NCI-H1930 (cell line): ENCODE results near the gene LCORL.
"Not testable (repeated sequence)": the region's sequence is repeated elsewhere in the genome, so short reads cannot be mapped to it uniquely, and the experiment has no call there.

Experiments
- DNase-seq, 2 experiments: peaks; one replicate each; lab custom pipeline; 2025; lab: John Stamatoyannopoulos, UW

LCORL gene

GRCh38 chr4:17932041-17932440 is 89.5 kb downstream of the LCORL start:
- DNase-seq, result no peak

GRCh38 chr4:17930256-17930655 is 91.3 kb downstream of the LCORL start:
- DNase-seq, result no peak

GRCh38 chr4:17924189-17924588 is 97.4 kb downstream of the LCORL start:
- no peak for DNase-seq

GRCh38 chr4:17921451-17921850 is 100.1 kb downstream of the LCORL start:
- DNase-seq, result no peak

GRCh38 chr4:17920681-17921080 is 100.9 kb downstream of the LCORL start:
- DNase-seq, result no peak

GRCh38 chr4:17915439-17915838 is 106.1 kb downstream of the LCORL start:
- DNase-seq, result no peak

- DNase-seq, result no peak
These were observed 109.5 kb downstream of the LCORL start for GRCh38 chr4:17912011-17912410.

GRCh38 chr4:17911608-17912007 is 109.9 kb downstream of the LCORL start:
- DNase-seq, result no peak

- no peak for DNase-seq
These were observed 123.0 kb downstream of the LCORL start for GRCh38 chr4:17898553-17899055.

GRCh38 chr4:17895481-17895880 is 126.1 kb downstream of the LCORL start:
- no peak for DNase-seq

GRCh38 chr4:17894421-17894820 is 127.1 kb downstream of the LCORL start:
- no peak for DNase-seq

GRCh38 chr4:17889692-17890091 is 131.9 kb downstream of the LCORL start:
- no peak for DNase-seq

GRCh38 chr4:17884511-17884910 is 137.0 kb downstream of the LCORL start:
- no peak for DNase-seq

- no peak for DNase-seq
These were observed 137.5 kb downstream of the LCORL start for GRCh38 chr4:17884063-17884462.

- no peak for DNase-seq
These were observed 143.9 kb downstream of the LCORL start for GRCh38 chr4:17877661-17878060.

- no peak for DNase-seq
These were observed 144.6 kb downstream of the LCORL start for GRCh38 chr4:17876943-17877342.

- DNase-seq, result no peak
These were observed 146.0 kb downstream of the LCORL start for GRCh38 chr4:17875402-17876070.

GRCh38 chr4:17869327-17869726 is 152.2 kb downstream of the LCORL start:
- DNase-seq, result no peak

GRCh38 chr4:17867276-17867675 is 154.3 kb downstream of the LCORL start:
- no peak for DNase-seq

- no peak for DNase-seq
These were observed 154.7 kb downstream of the LCORL start for GRCh38 chr4:17866810-17867209.

- DNase-seq, result no peak
These were observed 155.6 kb downstream of the LCORL start for GRCh38 chr4:17865866-17866363.

- not testable (repeated sequence) for DNase-seq
These were observed 159.6 kb downstream of the LCORL start for GRCh38 chr4:17861906-17862305.

GRCh38 chr4:17859793-17860406 is 161.7 kb downstream of the LCORL start:
- DNase-seq, result no peak

GRCh38 chr4:17854036-17854435 is 167.5 kb downstream of the LCORL start:
- no peak for DNase-seq
